Omental fat pad (tissue), 4 donors: Measurements from ENCODE around the gene FASN. TPM values are rescaled to one million over a fixed set of nuclear protein-coding genes. Genes with fewer than 3 reads are reported as not detected.

Source experiments
- ATAC-seq: fragments of 150-250 bp; one replicate; pipeline ENCODE4 v1.9.1; 2016; ENCODE audit warnings: mild to moderate bottlenecking, moderate library complexity; ENCODE audit not compliant: low FRiP score
- DNase-seq: peaks from one replicate; pipeline ENCODE4 v3.0.0-alpha.2; 2019; ENCODE audit warnings: low spot score
- CTCF ChIP-seq, 3 donors: fragments of 450-650 bp; IDR thresholded peaks; one replicate each; pipeline ENCODE4 v1.5.1; 2016 to 2017; ENCODE audit warnings: antibody characterized with exemption in 3 of 3, mild to moderate bottlenecking in 3 of 3, moderate library complexity in 2 of 3
- total RNA-seq, 4 donors: library from RNA; depleted of rRNA; stranded (reverse); fragments of >200 nt; gene quantifications; one replicate each; pipeline ENCODE4 v1.1.0, GENCODE V29; 2016

Gene FASN
- total RNA-seq, 4 donors from 2014 or later, result 313 to 1,522 (median 467) TPM

DNA sequence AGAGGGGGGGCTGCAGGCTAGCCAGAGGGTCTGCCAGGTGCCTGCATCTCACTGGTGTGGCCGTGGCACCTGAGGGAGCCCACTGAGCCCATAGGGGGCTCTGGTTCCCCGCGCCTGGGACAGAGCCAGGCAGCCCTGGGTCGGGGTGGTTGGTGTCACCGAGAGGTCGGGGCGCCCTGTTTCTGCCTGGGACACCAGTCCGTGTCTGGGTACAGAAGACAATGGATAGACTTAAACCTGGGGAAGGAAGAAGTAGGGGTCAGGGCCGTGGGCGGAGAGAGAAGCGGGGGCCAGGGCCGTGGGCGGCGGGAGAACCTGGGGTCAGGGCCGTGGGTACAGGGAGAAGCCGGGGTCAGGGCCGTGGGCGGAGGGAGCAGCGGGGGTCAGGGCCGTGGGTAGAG lies 49.5 kb downstream of the FASN start:
- TF ChIP-seq CTCF (IDR thresholded peaks at IDR 0.05), result no peak
- ATAC-seq (no peak), DNase-seq (no peak)

DNA sequence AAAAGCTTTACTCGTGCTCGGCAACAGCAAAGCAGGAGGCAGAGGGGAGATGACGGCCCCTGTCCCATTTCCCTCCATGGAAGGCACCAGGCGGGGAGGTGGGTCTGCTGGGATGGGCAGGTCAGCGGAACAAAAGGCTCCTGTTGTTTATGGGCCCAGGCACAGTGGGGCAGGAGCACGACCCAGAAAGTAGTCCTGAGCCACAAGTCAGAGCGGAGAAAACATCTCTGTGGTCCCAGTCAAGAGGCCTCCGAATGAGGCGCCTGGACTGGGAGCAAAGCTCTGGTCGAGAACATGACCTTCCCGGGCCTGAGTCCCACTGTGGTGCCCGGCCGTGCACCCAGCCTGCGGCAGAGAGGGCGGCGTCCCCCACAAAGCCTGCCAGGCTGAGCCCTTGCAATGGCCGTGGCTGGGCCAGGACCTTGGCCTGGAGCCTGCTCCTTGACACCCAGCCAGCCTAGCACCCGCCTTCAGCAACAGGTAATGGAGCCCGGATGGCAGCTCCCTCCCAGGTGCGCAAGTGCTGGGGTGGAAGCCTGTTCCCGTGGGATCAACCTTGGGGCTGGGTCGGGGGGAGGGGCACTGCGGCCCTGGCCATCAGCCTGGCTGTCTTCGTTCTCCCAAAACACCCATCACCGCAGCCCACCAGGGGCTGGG lies 50.0 kb downstream of the FASN start:
- no peak for TF ChIP-seq CTCF (IDR thresholded peaks at IDR 0.05)
- no peak for ATAC-seq

GRCh38 chr17:82047379-82047778 lies 50.7 kb downstream of the FASN start:
- TF ChIP-seq CTCF (IDR thresholded peaks at IDR 0.05), result no peak
- no peak for DNase-seq
- no peak for ATAC-seq

More for the DNA sequence above, 50.0 kb downstream of the FASN start:
- no peak for DNase-seq

GRCh38 chr17:82046903-82047302 lies 51.1 kb downstream of the FASN start:
- no peak for TF ChIP-seq CTCF (IDR thresholded peaks at IDR 0.05)
- DNase-seq, result no peak
- no peak for ATAC-seq

GRCh38 chr17:82045936-82046484 lies 52.0 kb downstream of the FASN start:
- DNase-seq, result no peak
- no peak for TF ChIP-seq CTCF (IDR thresholded peaks at IDR 0.05)
- ATAC-seq, result no peak

DNA sequence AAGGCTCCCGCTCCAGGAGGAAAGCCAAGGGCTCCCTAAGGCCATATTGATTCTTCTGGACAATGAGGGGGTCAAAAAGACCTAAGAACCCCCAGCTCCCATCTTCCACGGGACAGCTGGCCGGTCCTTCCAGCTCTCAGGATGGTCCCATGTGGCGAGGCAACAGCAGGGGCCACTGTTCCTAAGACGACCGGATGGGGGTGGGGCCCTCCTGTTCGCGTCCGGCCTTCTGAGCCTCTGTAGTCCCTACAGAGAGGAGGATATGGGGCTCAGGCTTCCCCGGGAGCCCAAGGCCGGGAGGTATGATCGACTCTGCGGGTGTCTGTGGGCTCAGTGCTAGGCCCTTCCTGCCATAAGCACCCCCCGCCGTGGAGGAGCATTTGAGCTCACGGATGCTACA lies 54.5 kb downstream of the FASN start:
- TF ChIP-seq CTCF (IDR thresholded peaks at IDR 0.05), result no peak
- DNase-seq (no peak), ATAC-seq (no peak)

DNA sequence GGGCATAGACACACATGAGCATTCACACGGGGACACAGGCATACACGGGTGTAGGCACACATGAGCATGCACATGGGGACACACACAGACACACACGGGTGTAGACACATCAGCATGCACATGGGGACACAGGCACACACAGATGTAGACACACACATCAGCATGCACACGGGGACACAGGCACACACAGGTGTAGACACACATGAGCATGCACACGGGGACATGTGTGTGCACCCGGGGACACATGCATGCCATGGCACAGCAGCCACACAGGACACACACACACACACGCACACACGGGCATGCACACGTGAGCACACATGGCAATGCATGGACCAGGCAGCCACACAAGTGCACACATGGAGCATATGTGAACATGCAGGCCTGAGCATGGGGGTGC lies 55.4 kb downstream of the FASN start:
- ATAC-seq (no peak), DNase-seq (no peak)
- TF ChIP-seq CTCF (IDR thresholded peaks at IDR 0.05), result no peak
